Measurements from ENCODE around the gene TMEM258. TPM values are rescaled to one million over a fixed set of nuclear protein-coding genes. Genes with fewer than 3 reads are reported as not detected.
A peak's percentile ranks its signal among the peaks of the same experiment; 100 is the strongest.

The TMEM258 gene
- total RNA-seq, 1 donor from 2014 or later = 162 TPM

GRCh38 chr11:61762223-61762615 lies 30.2 kb downstream of the TMEM258 start:
- Mint-ChIP-seq H3K4me1 (ENCODE audit: unreplicated experiment) (peaks cover 26% of the 10 kb centered on the region), H3K27ac (peak overlapping the region; percentile 54), H3K9me3 (no peaks in the 10 kb centered on the region), H3K27me3 (no peaks in the 10 kb centered on the region), H3K4me3 (peak overlapping the region; percentile 61), H3K36me3 (no peaks in the 10 kb centered on the region)
- no peak for DNase-seq (ENCODE audit: extremely low spot score, unreplicated experiment)
- TF ChIP-seq CTCF (conservative IDR thresholded peaks at IDR 0.05) = no peak

GRCh38 chr11:61761440-61762222 lies 30.8 kb downstream of the TMEM258 start:
- peak overlapping the region; percentile 54 for H3K27ac Mint-ChIP-seq
- H3K27me3 Mint-ChIP-seq = no peaks in the 10 kb centered on the region
- no peak for DNase-seq (ENCODE audit: extremely low spot score, unreplicated experiment)
- H3K4me1 Mint-ChIP-seq (ENCODE audit: unreplicated experiment) = peaks cover 31% of the 10 kb centered on the region
- TF ChIP-seq CTCF (conservative IDR thresholded peaks at IDR 0.05) = no peak
- H3K9me3 Mint-ChIP-seq = no peaks in the 10 kb centered on the region
- H3K4me3 Mint-ChIP-seq = peak overlapping the region; percentile 61
- no peaks in the 10 kb centered on the region for H3K36me3 Mint-ChIP-seq

- peaks cover 35% of the 10 kb centered on the region for H3K4me1 Mint-ChIP-seq (ENCODE audit: unreplicated experiment)
These were observed 31.5 kb downstream of the TMEM258 start for GRCh38 chr11:61760946-61761345.

GRCh38 chr11:61757213-61757862 lies 35.1 kb downstream of the TMEM258 start:
- H3K27me3 Mint-ChIP-seq = peaks cover 8% of the 10 kb centered on the region
- no peak for DNase-seq (ENCODE audit: extremely low spot score, unreplicated experiment)
- no peaks in the 10 kb centered on the region for H3K9me3 Mint-ChIP-seq
- no peak for TF ChIP-seq CTCF (conservative IDR thresholded peaks at IDR 0.05)
- no peaks in the 10 kb centered on the region for H3K36me3 Mint-ChIP-seq
- H3K27ac Mint-ChIP-seq = peak overlapping the region; percentile 89
- peaks cover 27% of the 10 kb centered on the region for H3K4me1 Mint-ChIP-seq (ENCODE audit: unreplicated experiment)
- H3K4me3 Mint-ChIP-seq = peak overlapping the region; percentile 59

More at GRCh38 chr11:61760946-61761345, 31.5 kb downstream of the TMEM258 start:
- no peaks in the 10 kb centered on the region for H3K27me3 Mint-ChIP-seq
- no peak for TF ChIP-seq CTCF (conservative IDR thresholded peaks at IDR 0.05)
- no peak for DNase-seq (ENCODE audit: extremely low spot score, unreplicated experiment)
- no peak overlapping the region for H3K27ac Mint-ChIP-seq
- H3K9me3 Mint-ChIP-seq = no peaks in the 10 kb centered on the region
- H3K4me3 Mint-ChIP-seq = no peak overlapping the region
- H3K36me3 Mint-ChIP-seq = no peaks in the 10 kb centered on the region

GRCh38 chr11:61756452-61757212 lies 35.8 kb downstream of the TMEM258 start:
- no peak for DNase-seq (ENCODE audit: extremely low spot score, unreplicated experiment)
- Mint-ChIP-seq H3K4me3 (peak overlapping the region; percentile 59), H3K9me3 (no peaks in the 10 kb centered on the region), H3K36me3 (no peaks in the 10 kb centered on the region), H3K27me3 (peaks cover 12% of the 10 kb centered on the region), H3K4me1 (ENCODE audit: unreplicated experiment) (peaks cover 21% of the 10 kb centered on the region), H3K27ac (peak overlapping the region; percentile 89)
- no peak for TF ChIP-seq CTCF (conservative IDR thresholded peaks at IDR 0.05)

All from type B pancreatic cell (in vitro differentiated cells).